ENCODE measurements around the gene ADH5.
"Not testable (repeated sequence)": the region's sequence is repeated elsewhere in the genome, so short reads cannot be mapped to it uniquely, and the experiment has no call there.

ADH5 gene

DNA sequence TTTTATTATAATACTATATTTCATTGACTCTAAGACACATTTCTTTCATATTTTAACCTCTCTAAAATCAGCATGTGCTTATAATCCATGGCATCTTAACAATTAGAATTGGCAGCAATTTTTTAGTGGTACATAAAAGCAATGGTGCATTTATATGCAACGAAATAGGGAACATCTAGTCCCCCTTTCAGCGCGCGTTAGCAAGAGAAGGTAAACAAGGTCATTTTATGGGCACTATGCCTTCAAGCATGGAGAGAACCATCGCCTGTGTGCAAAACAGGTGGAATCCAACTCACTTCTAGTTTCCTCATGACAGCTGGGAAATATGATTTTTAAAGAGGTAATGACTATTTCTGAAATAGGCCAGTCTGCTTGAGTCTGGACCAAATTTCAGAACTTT is 6.4 kb downstream of the ADH5 start:
- DNase-seq: no peak

DNA sequence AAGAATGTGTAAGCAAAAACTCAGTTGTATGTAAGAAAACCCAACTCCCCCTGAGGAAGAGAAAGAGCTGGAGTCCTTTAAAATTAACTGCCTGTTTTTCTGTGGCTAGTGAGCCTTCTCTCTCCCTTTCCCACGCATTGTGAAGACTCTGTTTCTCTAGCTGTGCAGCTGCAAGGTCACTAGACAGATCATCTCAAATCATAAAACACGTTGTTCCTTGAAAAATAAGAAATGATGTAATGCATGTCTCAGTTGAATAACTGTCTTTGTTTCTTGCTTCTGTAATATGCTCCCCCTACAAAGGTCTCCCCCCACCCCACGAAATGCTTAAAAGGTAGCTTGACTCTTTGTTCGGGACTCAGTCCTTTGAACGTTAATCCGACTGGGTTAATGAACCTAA is 7.7 kb downstream of the ADH5 start:
- DNase-seq: not testable (repeated sequence)

DNA sequence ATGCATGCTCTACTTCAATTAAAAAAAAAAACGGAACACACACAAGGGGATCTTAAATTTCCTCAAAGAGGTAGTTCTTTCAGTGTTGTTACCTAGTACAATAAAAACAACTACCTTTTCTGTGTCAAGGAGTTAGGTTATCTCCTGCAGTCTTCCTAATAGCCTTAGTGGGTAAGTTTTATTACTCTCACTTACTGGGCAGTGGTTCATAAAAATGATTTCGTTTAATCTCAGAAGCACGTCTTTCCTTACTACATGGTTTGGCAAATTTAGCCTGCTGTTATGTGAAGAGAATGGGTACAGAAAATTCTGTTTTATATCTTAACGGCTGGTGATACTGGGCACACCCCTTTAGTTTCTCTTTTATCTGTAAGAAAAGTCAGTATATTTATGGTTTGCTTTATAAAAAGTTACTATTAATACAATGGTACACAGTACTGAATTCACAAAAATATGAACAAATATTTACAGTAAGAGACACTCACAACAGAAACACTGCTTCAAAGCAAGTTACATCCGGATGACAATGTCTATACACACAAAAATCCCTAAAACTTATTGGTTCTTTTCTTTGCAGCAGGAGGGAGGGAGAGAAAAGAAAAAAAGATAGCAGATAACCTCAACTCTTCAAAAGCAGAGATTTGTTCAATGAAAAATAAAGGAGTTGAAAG is 8.8 kb downstream of the ADH5 start:
- no peak for DNase-seq

DNA sequence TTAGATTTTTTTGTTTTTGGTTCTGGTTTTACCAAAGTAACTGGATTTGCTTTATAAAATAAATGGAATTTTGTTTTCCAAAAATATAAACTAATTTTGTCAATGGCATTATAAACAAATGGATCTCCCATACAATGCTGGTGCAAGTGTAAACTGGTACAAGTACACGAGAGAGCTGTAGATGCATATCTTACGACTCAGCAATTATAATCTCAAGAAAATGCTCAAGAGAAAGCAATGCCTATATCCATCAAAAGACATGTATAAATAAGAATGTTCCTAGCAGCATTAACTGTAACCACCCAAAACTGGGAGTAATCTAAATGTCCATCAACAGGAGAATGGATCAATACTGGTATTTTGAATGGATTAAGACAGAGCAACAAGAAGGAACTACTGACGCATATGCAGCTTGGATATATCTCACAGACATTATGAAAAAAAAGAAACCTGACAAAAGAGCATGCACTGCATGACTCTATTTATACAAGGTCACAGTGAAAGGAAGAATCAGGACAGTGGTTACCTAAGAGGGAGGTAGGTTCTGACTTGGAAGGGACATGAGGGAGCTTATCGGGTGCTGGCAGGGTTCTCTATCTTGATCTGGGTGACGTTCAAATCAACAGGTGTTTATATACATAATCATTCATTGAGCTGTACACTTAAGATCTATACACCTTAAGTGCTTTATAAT is 9.5 kb downstream of the ADH5 start:
- no peak for DNase-seq

DNA sequence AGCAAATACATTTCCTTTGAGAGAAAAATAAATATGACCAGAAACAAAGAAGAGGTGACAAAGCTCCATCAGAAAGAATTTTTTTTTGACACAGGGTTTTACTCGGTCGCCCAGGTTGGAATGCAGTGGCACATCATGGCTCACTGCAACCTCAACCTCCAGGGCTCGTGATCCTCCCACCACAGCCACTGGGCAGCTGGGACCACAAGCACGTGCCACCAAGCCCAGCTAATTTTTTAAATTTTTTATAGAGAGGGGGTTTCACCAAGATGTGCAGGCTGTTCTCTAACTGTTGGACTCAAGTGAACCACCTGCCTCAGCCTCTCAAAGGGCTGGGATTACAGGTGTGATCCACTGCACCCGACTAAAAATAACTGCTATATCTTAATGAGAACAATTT is 10.3 kb downstream of the ADH5 start:
- DNase-seq: no peak

DNA sequence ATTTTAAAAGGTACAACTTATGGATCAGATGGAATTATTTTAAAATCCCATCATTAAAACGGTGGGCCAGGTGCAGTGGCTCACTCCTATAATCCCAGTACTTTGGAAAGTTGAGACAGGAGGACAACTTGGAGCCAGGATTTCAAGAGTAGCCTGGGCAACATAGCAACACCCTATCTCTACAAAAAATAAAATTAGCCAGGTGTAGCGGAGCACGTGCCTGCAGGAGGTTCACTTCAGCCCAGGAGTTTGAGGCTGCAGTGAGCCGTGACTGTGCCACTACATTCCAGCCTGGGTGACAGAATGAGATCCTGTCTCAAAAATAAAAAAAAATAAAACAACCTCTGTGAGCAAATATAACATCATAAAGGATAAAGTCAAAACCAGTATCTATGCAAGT is 11.4 kb downstream of the ADH5 start:
- DNase-seq: no peak

DNA sequence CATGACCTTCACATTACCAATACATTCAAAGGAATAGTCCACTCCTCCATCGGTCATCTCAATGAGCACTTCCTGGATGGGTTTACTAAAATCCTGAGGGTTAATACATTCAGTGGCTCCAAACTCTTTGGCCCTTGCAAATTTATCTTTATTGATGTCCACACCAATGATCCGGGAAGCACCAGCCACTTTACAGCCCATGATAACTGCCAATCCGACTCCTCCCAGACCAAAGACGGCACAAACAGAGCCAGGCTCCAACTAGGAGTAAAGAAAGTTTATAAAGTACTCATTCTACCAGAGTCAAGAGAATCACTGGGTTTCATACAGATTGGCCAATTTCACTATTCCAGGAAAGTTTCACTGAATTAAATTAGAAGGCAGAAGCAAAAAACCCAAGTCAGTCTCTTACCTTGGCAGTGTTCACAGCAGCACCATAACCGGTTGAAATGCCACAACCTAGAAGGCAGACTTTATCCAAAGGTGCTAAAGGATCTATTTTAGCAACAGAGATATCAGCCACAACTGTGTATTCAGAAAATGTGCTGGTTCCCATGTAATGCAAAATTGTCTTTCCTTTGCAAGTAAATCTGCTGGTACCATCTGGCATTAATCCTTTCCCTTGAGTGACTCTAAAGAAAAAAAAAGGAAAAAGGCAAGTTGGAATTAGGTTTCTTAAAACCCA is 12.2 kb downstream of the ADH5 start:
- no peak for DNase-seq

DNA sequence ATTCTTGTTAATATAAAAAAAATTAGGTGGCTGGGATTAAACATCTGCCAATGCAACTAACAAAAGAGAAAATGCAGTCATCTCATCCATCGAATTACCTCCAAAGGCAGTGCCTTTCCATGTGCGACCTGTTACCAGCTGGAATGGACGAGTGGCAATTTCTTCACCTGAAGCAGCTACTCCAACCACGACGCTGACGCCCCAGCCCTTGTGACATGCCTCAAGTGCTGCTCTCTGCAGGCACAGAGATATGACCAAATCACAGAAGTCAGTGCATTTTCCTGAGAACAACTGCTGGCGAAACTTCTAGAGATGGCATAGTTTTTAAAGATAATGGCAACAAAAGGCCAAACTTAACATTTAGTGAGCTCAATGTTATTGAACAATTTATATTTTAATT is 13.8 kb downstream of the ADH5 start:
- no peak for DNase-seq

DNA sequence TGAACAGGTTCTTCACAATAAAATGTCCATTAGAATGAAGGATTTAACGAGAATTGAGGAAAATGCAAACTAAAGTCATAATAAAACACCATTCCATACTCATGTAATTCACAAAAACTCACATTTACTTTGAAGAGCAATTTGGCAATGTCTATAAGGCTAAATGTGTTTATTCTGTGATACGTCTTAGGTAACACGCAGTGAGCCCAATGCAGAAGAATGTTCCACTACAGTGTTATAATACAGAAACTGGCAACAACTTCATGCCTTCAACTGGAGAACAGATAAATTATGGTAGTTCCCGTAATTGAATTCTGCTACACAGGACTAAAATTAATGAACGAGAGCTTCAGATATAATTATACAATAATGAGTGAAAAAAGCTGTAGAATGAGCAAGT is 17.4 kb downstream of the ADH5 start:
- DNase-seq: no peak

DNA sequence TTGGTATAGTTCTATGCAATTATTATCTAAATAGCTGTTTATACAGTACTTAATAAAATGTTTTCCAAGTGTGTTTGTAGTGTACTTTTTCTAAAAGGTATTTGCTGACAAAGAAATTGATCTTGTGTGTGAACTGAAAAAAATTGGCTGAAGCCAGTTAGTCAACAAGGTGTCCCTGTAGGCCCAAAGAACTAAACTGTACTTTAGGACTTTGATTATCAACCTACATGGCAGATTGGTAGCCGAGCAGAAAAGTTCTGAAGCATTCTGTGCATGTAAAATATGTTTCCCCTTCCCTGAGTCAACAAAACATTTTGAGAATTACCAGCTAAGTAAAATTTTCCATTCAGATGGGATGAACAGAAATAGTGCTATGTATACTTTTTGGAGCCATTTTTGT is 21.0 kb downstream of the ADH5 start:
- no peak for DNase-seq

DNA sequence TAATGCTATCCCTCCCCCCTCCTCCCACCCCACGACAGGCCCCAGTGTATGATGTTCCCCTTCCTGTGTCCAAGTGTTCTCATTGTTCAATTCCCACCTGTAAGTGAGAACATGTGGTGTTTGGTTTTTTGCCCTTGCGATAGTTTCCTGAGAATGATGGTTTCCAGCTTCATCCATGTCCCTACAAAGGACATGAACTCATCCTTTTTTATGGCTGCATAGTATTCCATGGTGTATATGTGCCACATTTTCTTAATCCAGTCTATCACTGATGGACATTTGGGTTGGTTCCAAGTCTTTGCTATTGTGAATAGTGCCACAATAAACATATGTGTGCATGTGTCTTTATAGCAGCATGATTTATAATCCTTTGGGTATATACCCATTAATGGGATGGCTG is 23.1 kb downstream of the ADH5 start:
- DNase-seq: not testable (repeated sequence)

DNA sequence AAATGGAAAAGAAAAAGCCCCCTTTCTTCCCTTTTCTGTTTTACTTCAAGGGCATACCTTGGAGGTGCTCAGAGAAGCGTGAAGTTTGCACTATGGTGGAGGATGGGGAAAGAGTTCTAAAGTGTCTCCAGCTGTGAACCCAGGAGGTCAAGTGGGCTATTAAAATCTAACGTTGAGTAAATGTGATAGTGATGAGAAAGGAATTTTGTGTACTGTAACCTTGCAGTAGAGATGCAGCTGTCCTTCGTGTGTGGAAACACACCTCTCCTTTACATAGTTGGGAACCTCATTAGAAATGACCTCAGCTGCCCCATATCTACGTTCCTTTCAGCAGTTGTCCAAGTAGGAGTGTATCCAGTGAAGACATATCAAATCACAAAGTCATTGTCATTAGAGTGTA is 26.5 kb downstream of the ADH5 start:
- DNase-seq: no peak

DNA sequence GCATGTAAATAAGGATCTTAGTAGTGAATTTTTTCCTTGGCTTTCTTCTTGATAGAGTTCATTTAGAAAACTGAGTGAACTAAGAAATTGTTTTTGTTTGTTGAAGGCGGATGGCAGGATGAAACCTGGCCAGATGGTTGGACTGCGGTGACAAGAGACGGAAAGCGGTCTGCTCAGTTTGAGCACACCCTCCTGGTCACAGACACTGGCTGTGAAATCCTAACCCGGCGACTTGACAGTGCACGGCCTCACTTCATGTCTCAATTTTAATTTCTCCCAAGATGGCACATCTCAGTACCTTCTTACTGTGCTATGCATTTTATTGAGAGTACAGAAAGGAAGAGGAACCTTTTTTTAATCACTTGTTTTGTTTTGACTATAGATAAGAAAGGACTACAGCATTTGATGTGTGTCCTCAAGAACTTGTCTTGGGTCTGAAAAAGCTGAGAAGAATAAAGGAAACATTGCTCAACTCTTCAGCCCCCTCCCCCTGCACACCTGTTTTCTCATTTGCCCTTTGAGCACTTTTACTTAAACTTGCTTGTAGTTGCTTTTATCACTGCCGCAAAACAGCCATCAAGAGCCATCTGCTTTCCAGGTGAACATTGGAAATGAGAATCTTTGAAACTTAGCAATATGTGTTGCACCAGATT is 27.4 kb downstream of the ADH5 start:
- DNase-seq: no peak

DNA sequence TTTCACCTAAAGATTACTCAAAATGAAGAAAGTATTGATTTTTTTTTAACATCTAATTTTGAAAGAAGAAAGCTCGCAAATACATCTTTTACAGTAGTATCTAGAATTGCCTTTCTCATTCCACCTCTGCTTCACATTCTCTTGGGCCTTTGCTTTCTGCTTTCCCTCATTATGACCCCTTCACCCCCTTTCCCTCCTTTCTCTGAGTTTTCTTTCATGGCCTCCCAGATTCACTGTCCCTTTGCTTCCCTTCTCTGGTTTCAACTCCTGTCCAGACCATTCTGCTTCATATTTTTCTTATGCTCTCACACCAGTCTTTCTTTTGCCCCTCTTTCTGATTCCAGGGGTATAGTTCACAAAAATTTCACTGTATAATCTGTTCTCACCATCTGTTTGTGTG is 29.0 kb downstream of the ADH5 start:
- DNase-seq: no peak

DNA sequence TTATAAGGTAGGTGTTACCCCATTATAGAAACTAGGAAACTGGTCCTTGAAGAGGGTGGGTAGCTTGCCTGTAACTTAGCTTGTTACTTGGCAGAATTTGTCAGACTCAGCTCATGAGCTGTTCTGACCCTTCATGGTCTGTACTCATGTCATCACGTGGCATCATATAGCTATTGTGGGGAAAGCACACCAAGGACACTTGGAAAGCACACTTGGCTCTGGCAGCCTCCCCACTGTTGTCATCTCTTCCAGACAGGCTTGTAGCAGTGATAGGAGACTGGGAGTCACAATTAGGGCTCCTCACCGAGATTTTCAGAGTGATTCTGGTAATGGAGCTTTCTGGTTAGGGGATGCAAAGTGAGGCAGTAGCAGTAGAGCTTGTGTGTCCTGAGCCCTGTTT is 30.4 kb downstream of the ADH5 start:
- no peak for DNase-seq

DNA sequence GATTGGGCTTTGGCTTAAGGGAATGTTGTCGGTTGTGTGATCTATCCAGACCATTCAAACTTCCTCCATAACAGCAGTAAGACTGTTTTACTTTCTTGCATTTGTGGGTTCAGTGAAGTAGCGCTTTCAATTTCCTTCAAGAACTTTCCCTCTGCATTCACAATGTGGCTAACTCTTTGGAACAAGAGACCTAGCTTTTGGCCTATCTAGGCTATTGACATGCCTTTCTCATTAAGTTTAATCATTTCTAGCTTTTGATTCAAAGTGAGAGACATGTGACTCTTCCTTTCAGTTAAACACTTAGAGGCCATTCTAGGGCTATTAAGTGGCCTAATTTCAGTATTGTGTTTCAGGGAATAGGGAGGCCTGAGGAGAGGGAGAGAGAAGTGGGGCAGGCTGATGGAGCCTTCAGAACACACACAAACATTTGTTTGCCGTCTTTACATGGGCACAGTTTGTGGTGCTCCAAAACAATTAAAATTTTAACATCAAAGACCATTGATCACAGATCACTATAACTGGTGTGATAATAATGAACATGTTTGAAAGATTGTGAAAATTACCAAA is 34.1 kb downstream of the ADH5 start:
- DNase-seq: no peak

DNA sequence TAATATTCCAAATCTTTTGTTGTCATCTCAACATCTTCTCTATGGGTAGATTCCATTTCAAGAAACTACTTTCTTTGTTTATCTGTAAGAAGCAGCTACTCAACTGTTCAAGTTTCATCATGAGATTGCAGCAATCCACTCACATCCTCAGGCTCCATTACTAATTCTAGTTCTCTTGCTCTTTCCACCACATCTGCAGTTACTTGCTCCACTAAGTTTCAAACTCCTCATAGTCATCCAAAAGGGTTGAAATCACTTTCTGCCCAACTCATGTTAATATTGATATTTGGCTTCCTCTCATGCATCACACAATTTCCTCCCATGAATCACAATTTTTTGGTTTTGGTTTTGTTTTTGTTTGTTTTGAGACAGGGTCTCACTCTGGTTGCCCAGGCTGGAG is 35.7 kb downstream of the ADH5 start:
- DNase-seq: no peak

DNA sequence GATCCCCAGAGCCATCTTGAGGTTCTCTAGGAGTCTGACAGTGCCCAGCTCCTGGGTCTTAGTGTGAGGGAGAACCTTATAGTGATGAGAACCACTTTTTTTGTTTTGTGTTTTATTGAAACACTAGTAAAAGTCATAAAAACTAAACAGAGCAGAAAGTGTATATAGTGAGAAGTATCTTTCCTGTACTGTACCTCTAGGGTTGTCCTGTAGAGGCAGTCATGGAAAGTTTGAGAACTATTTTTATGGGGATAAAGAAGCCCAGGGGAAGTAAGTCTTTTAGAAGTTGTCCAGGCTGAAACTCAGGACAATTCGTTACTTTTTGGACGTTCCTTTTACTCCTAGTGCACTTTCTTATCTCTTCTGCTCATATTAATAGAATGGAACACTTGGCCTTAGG is 40.9 kb downstream of the ADH5 start:
- no peak for DNase-seq

DNA sequence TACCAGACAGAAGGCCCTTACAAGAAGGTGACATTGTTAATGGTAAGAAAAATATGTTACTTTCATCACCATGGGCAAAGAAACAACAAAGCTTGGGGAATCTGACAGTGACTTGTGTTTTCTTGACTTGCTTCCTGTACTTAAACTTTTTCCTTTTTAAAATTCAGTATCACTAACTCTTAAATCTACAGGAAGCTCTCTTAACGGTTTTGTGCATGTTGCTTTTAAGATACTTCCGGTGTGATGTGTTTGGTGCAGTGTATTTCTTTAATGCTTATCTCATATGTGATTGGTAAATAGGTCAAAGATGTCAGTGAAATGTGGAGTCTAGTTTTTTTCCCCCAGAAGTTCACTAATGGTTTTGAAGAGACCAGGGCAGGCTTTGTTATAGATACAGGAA is 45.2 kb downstream of the ADH5 start:
- no peak for DNase-seq

DNA sequence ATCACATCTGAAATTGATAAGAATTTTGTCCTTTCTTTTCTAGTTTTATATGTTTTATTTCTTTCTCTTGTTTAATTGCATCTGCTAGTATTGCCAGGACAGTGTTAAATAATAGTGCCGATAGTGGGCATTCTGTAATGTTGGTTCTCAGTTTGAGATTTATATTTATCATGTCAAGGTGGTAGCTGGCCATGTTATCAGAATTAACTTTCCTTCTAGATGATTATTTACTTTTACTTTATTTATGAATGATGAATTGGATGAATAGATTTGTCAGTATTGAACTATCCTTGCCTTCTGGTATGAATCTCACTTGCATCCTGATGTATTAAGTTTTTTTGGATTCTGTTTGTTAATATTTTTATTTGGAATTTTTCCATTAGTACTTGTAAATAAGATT is 50.4 kb downstream of the ADH5 start:
- DNase-seq: no peak

DNA sequence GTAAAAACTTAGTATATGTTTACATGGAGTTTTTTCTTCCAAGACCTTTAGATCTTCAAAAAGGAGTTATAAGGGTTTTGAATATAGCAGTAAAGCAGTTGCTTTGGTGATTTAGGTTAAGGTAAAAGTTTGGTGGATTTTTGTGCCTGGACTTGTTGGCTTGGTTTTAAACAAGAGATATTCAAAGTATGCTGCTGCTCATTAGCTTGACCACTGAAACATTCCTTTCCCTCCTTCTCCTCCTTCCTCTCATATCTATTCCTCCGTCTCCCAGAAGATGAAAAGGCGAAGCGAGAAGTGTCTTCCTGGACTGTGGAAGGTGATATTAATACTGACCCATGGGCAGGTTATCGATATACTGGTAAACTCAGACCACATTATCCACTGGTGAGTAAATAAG is 54.6 kb downstream of the ADH5 start:
- no peak for DNase-seq

DNA sequence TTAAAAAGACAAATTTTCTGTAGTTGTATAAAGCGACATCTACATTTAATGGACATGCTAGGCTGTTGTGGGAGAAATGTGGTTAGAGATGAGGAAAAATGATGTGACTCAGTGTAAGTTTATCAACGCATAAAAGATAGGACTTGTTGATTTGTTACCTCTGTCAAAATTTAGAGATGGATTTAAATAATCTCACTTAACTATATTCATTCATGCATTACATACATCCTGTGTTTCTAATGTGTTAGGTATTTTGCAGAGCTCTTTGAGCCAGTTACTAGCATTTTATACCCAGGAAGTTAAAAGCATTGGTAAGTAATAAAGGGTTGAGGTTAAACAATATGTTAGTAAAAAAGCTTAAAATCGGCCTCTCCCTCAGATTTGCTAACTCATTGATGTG is 58.7 kb downstream of the ADH5 start:
- DNase-seq: no peak

DNA sequence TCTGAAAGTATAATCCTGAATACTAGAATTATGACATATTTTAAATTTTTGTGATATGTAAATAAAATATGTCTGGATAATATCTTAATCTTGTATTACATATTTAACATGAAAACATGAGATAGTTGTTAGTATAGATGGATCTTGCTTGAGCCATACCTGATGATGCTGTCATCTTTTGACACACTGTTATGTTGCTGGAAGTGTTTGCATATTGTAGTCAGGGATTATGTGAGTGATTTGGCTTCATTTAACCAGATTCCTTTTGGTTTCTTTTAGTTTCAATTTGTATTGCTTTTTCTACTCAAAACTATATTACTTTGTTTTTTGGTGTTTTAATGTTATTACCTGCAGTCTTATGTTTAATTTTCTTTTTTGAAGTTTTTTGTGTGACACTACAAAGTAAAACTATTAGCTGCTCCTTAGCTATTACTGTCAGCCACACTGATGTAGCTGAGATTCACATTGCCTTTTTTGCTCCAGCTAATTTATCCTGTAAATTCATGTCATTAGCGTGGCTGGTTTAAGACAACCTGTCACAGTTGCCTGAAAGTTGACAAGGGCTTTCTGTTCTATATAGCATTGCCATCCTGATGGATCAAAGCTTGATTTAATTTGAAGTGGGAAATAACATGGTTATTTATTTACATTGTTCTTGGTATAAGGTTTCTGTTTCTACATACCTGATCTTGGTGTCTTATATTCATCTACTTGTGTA is 59.4 kb downstream of the ADH5 start:
- no peak for DNase-seq
